ENCODE data around the gene CENPF.
A peak's percentile ranks its signal among the peaks of the same experiment; 100 is the strongest.

The CENPF gene

GRCh38 chr1:214632091-214632490 lies 29.1 kb downstream of the CENPF start:
- peak in 5 of 6 experiments; percentile 20 to 73 (median 65) for DNase-seq

DNA sequence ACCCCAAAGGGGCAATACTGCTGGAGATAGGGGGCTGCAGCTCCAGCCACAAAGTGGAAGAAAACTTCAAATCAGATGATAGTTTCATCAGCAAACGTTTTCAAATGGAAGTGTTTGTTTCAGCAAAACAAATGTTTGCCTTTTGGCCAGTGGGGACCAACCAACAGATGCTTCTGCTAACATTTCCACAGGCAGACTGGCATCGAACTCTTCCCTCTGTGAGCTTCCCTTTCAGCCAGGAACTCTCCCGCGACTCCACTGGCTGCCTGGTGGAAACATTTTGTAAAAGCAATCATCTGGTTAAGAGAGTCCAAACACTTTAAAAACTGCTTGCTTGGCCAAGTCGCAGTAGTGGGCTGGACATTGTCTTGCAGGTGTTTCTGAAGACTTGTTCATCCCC lies 30.7 kb downstream of the CENPF start:
- DNase-seq = no peak

DNA sequence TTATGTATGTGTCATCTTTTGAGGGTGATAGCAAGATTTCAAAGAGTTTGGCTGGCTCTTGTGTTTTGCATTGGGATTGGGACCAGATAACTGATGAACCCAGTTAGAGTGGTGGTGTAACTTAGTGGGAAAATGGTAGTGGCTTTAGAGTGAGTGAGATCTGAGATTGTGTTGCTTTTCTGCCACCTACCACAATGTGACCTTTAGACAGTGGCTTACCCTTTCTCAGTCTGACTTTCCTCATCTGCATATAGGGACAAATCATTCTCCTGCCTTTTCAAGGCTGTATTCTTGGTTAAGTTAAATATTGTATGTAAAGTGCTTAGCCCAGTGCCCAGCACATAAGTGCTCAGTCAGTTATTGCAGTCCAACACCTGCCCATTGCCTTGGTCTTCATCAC lies 31.3 kb downstream of the CENPF start:
- no peak for DNase-seq

- no peak for DNase-seq
Observed at GRCh38 chr1:214635086-214635485, 32.1 kb downstream of the CENPF start.

DNA sequence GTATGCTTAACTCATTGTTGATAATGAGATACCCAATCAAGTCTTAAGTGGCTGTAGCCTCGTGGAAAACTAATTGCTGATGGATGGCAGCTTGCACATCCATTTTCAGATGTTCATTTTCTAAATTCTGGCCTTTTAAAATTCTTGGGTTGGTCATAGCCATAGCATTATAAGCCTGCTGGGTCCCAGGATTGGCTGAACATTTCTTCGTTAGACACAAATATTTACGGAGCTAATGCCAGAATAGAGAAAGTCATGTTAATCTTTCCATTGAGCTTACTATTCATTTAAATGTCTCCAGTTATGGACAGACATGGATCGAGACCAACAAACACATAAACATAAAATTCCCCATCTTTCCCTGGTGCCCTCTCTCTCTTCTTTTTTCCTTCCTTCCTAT lies 32.5 kb downstream of the CENPF start:
- DNase-seq = no peak

DNA sequence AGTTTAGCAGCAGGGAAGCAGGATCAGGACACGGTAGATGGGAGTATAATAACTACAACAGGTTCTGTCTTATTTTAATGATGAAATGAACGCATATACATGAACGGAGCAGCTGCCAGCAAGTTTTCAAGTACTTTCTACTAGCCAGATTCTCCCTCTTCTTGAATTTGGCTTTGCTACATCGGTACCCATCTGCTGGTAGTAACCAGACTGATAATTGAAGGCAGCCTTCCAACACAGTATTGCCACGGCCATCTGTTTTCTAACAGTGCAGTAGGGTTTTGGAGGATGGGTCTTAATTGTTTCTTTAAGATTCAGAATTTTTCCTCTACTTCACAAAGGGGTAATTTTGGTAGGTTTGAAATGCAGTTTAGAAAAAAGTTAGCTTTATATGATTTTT lies 33.4 kb downstream of the CENPF start:
- DNase-seq = no peak

- no peak for DNase-seq
Observed at GRCh38 chr1:214637125-214637524, 34.1 kb downstream of the CENPF start.

DNA sequence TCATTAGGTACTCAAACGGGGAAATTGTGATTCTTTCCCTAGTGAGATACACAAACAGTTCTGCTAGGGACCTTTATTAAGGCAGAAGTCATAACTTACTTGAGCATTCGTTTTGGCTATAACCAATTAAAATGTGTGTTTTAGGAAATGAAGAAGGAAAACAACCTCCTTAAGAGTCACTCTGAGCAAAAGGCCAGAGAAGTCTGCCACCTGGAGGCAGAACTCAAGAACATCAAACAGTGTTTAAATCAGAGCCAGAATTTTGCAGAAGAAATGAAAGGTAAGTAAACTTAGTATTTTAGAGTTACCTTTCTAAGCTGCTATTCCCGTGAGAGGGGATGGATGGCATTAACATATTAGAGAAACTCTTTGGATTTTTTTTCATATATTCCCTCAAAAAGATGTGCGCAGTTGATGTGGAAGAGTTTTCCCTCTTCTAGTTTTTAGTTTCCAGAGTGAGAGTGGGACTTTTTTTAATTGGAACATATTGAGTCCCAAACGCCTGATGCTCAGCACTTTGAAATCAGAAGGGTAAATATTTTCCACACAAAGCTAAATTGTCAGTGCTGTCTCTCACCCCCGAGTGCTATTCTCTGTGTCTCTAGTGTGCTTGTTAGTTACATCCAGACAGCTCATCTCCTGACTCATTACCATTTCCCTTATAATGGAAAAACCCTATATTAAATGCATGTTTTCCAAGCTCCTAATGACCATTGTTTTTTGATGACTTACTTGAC lies 34.9 kb downstream of the CENPF start:
- DNase-seq = peak in 2 of 6 experiments; percentile 40 to 48

DNA sequence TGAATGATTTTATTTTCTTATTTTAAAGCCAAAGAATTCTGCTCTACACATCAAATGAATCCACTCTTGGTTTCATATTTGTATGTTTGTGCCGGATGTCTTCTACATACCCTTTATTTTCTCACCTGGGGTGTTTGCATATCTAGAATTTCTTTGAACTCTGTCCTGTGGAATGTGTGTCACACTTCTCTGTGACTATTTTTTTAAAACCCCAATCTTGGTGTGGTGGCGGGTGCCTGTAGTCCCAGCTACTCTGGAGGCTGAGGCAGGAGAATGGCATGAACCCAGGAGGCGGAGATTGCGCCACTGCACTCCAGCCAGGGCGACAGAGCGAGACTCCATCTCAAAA lies 35.4 kb downstream of the CENPF start:
- DNase-seq = peak in 2 of 6 experiments; percentile 5 to 8

- no peak for DNase-seq
Observed at GRCh38 chr1:214638997-214639396, 36.0 kb downstream of the CENPF start.

GRCh38 chr1:214640431-214641213 lies 37.6 kb downstream of the CENPF start:
- peak in 3 of 6 experiments; percentile 62 to 66 (median 63) for DNase-seq

GRCh38 chr1:214641214-214641895 lies 38.4 kb downstream of the CENPF start:
- DNase-seq = peak in 3 of 6 experiments; percentile 40 to 66 (median 65)

- no peak for DNase-seq
Observed at GRCh38 chr1:214643030-214643429, 40.0 kb downstream of the CENPF start.

DNA sequence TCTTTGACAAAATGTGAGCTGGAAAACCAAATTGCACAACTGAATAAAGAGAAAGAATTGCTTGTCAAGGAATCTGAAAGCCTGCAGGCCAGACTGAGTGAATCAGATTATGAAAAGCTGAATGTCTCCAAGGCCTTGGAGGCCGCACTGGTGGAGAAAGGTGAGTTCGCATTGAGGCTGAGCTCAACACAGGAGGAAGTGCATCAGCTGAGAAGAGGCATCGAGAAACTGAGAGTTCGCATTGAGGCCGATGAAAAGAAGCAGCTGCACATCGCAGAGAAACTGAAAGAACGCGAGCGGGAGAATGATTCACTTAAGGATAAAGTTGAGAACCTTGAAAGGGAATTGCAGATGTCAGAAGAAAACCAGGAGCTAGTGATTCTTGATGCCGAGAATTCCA lies 42.7 kb downstream of the CENPF start:
- no peak for DNase-seq

GRCh38 chr1:214648801-214649200 lies 45.8 kb downstream of the CENPF start:
- DNase-seq = no peak

GRCh38 chr1:214649607-214650006 lies 46.6 kb downstream of the CENPF start:
- no peak for DNase-seq

DNA sequence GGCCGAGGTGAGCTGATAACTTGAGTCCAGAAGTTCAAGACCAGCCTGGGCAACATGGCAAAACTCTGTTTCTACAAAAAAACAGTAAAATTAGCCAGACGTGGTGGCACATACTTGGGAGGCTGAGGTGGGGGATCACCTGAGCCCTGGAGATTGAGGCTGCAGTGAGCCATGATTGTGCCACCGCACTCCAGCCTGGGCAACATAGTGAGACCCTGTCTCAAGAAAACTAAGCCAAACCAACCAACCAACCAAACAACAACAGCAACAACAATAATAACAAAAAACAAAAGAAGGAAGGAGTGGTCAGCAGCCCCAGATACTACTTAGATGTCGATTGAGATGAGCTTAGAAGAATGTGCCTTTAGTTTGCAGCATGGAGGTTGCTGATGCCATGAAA lies 47.7 kb downstream of the CENPF start:
- DNase-seq = no peak

DNA sequence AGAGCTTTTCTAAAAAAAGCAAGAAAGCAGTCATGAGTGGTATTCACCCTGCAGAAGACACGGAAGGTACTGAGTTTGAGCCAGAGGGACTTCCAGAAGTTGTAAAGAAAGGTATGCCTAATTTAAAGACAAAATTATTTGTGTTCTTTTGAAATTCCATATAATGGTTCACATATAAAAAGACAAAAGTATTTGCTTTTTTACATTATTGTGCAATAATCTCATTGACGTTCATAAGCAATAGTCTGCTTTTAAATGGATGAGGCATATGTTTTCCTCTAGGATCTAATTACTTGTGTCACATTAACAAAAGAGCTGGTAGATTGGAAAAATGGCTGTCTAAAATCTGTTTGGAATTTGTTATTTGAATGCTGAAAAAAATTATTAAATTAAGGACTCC lies 54.3 kb downstream of the CENPF start:
- no peak for DNase-seq

DNA sequence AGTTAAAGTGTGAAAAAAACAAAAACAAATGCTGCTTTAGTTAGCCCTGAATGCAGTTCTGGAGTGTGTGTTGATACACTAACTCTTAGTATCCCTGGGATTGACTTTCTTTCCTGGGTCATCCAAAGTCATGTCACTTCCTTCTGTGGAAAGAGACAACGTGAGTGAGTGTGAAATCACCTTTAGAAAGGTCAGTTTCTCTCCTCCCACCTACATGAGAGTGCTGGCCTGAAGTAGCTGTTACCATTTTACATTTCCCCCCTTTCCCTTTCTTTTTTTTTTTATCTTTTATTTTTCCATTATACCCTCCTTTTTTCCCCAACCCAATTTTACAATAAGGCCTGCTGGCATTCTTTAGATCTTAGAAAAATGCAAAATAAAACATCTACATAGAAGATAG lies 55.2 kb downstream of the CENPF start:
- no peak for DNase-seq

GRCh38 chr1:214658785-214659184 lies 55.8 kb downstream of the CENPF start:
- no peak for DNase-seq

GRCh38 chr1:214660190-214660589 lies 57.2 kb downstream of the CENPF start:
- DNase-seq = no peak

- peak in 3 of 6 experiments; percentile 7 to 38 (median 17) for DNase-seq
Observed at GRCh38 chr1:214660900-214661299, 57.9 kb downstream of the CENPF start.

DNA sequence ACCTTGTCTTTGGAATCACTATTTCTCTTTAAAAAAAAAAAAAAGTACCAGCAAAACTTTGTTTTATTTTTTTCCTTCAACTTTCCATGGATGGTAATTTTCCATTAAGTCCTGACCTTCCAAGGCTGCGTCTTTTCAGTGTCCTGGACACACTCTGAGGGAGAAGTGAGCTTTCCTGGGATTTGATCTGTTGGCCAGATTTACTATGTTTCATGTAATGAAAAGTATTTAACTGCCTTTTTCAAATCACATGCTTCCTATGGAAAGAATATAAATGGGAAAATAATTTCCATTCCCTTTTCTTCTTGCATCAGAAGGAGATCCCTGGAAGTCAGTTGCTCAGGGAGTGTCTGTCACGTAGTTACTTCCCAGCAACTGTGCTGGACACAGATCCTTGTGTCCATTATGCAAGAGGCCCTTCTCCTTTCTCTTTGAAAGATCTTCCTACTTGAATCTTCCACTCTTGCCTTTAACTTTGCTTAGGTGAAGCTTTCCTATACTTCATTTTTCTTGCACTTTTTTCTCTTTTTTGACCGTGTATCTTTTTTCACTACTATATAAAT lies 59.3 kb downstream of the CENPF start:
- DNase-seq = no peak

Measured in stimulated activated naive CD4-positive, alpha-beta T cell (primary cell).